ENCODE results near the gene HNRNPH1.

Gene HNRNPH1

DNA sequence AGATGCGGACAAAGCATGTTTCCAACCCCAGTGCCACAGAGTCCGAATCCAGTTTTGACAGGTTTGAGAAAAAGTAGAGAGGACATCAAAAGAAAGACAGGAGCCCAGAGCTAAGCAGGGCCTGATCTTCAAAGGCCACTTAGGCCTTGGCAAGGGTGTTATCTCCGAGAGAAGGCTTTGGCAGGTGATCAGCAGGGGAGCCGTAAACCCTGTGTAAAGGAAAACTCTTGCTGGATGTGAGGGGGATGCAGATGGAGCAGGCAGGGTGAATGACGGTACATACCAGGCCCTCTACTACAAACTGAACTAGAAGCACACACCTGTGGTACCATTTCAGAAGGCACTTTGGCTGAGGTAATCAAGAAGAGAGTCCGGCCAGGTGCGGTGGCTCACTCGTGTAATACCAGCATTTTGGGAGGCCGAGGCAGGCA is 1.4 kb upstream of the HNRNPH1 start:
- no peak for TF ChIP-seq GATA1 (IDR thresholded peaks at IDR 0.05; ENCODE audit: low read depth, low read length)
- TF ChIP-seq POLR2A (IDR thresholded peaks at IDR 0.05; ENCODE audit: low read length), result no peak
- DNase-seq, result no peak

DNA sequence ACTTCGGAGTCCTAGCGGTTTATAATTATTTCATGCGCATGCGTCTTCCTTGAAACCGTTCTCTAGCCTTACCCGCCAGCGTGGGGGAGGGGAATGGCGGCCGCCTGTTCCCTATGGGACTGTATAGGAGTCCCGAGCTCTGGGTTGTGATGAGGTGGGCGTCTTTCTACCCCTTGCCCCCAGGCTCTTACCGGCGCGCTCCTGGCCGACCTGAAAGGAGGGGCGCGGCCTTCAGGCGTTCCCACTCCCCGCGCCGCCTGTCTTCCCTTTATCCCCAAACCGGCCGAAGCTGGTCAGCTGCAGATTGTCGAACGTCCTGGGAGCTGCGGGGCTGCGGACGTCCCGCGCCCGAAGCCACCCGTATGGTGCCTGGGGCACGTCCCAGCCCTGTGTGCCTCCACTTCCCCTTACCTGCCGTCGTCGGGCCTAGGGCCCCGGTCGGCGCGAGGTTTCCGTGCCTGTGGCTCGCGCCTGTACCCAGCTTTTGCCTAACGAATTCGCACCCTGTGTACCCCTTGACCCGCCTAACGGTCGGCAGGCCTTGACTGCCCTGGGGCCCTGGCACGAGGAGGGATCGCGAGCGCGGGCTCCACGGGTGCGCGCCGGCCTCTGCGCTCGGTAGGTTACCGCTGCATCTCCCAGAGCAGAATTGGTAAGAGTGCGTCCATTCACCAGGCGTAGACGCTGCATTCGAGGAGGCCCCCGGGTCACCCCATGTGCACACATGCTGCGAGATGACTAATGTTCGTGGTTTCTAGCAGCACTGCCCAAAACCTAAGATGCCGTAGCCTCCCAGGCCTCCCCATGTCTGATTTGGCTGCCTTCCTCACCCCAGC is 653 bp upstream of the HNRNPH1 start:
- no peak for TF ChIP-seq POLR2A (IDR thresholded peaks at IDR 0.05; ENCODE audit: low read length)
- TF ChIP-seq GATA1 (IDR thresholded peaks at IDR 0.05; ENCODE audit: low read depth, low read length), result no peak
- peak; percentile 76 to 80 for DNase-seq

DNA sequence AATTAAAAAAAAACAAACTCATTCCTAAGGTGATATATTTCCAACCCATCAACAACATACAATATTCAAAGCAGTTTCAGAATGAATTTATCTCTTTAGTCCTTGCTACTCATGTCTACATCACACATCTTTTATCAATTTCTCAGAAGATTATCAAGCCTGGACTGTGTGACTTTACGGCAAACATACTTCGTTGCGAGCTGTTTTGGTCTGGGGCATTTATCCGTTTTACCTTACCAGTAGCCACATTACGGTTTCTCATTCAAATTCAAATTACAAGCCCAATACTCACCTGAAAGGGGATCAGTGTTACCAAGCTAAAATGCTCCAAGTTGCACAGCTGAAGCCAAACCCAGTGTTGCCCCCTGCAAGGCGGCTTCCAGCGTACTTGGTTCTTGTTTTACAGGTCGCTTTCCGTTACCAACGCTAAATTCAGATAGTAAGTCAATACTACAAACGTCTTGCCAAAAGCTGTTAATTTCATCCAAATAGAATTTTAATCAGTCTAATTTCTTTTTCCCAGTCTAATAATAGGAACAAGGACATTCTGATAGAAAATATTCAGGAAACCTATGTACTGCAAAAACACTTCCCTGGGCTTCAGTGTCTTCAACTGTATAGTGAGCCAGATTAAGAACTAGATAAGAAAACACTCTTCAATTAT is 1.8 kb downstream of the HNRNPH1 start:
- peak; percentile 54 to 65 for DNase-seq

DNA sequence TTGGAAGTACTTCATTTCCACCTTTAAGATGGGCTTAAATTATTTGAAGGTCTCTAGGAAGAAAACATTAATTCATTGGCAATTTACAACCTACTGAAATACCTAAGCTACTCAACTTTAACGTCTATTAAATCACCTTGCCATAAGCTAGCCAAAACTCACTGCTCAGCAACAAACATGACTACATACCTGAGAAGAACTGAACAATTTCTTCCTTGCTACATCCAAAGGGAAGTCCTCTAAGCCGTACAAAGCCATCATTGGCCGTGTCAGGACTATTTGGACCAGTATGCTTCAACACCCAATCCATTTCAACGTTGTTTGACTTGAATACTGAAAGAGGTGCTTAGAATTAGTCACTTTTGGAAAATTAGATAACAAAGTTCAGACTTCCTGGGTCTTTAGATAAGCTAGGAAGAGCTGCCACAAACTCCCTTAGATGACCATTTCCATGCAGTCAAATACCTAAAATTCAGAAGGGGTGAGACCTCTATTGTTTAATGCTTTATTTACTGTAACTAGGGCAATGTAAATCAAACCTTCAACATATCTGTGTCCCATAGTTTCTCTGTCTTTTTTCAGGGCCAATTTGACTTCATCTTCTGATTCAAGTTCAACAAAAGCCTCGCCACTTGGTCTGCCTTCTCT is 2.6 kb downstream of the HNRNPH1 start:
- DNase-seq, result peak; percentile 77 to 79
- TF ChIP-seq POLR2A (IDR thresholded peaks at IDR 0.05; ENCODE audit: low read length) (peak; percentile 28), GATA1 (IDR thresholded peaks at IDR 0.05; ENCODE audit: low read depth, low read length) (no peak)

More for the DNA sequence above, 1.8 kb downstream of the HNRNPH1 start:
- no peak for TF ChIP-seq GATA1 (IDR thresholded peaks at IDR 0.05; ENCODE audit: low read depth, low read length)
- no peak for TF ChIP-seq POLR2A (IDR thresholded peaks at IDR 0.05; ENCODE audit: low read length)

DNA sequence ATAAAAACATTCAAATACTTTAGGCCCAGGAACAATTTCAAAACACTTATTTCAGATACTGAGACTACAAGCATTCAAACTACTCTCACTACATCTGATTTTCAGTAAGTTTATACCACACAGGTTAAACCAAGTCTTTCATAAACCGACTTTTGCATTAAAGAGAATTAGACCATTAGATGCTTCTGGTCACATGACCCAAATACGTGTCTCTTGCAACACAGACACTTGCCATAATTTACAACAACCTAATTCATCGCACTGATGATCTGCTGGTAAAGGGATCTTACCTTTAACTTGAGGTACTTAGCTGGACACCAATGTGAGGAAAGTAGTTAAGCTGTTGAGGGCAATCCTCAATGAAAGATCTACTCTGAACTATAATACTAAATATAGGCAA is 3.2 kb downstream of the HNRNPH1 start:
- no peak for TF ChIP-seq POLR2A (IDR thresholded peaks at IDR 0.05; ENCODE audit: low read length)
- no peak for TF ChIP-seq GATA1 (IDR thresholded peaks at IDR 0.05; ENCODE audit: low read depth, low read length)
- DNase-seq, result peak in 1 of 2 experiments; percentile 54

DNA sequence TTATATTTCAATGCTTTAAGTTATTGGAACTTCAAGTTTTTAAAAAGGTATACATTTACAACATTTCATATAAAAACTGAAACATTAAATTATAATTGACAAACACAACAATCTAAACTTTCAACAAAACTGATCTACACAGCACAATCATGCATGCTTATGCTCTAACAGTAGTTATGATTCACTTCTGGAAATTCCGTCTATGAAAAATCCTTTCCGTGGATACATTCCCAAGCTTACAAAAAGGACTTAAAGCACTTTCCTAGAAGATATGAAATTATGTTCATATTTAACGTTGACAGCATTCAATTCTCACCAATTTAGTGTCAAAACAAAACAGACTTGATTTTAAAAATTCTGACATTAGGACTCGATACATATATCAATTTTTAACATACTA is 3.7 kb downstream of the HNRNPH1 start:
- TF ChIP-seq POLR2A (IDR thresholded peaks at IDR 0.05; ENCODE audit: low read length) (no peak), GATA1 (IDR thresholded peaks at IDR 0.05; ENCODE audit: low read depth, low read length) (no peak)
- DNase-seq, result no peak

DNA sequence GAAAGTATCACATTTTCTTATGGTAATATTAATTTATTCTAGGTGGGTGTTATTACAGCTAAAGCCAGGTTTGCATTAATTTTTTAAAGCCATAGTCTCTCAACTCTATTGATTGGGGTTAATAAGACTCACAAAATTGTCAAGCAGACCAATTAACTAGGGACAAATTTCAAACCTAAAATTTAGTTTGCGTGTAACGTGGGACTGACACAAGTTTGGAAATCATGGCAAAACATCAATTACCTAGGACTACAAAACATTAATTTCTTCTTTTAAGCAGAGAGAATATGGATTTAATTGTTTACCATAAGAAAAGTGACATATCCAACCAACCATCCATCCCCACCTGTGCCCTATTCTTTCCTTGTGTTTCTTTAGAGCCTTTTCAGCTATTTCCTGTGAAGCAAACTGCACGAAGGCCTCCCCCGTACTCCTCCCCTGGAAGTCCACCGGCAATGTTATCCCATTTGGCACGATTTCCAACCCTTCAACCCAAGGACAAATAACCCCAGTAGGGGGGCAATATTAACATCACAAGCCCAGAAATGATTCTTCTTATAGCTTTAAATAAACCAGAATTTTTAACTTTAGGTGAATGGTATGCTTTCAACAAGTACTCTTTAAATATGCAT is 4.4 kb downstream of the HNRNPH1 start:
- no peak for TF ChIP-seq POLR2A (IDR thresholded peaks at IDR 0.05; ENCODE audit: low read length)
- TF ChIP-seq GATA1 (IDR thresholded peaks at IDR 0.05; ENCODE audit: low read depth, low read length), result no peak
- no peak for DNase-seq

DNA sequence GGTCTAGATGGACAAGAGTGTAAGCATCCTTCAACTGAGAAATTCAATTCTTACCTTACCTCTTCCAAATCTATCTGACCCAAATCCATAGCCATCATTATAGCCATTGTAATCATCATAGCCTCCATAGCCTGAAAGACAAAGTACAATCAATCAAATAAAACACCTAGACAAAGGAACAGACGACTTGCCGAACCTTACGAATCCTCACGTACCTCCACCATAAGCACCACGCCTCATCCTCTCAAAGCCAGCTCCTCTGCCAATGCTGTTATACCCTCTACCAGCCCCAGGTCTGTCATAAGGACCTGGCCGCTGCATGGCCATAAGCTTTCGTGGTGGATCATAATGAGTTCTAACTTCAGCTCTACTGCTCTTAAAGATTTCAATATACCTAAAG is 5.5 kb downstream of the HNRNPH1 start:
- TF ChIP-seq POLR2A (IDR thresholded peaks at IDR 0.05; ENCODE audit: low read length), result no peak
- TF ChIP-seq GATA1 (IDR thresholded peaks at IDR 0.05; ENCODE audit: low read depth, low read length), result no peak

DNA sequence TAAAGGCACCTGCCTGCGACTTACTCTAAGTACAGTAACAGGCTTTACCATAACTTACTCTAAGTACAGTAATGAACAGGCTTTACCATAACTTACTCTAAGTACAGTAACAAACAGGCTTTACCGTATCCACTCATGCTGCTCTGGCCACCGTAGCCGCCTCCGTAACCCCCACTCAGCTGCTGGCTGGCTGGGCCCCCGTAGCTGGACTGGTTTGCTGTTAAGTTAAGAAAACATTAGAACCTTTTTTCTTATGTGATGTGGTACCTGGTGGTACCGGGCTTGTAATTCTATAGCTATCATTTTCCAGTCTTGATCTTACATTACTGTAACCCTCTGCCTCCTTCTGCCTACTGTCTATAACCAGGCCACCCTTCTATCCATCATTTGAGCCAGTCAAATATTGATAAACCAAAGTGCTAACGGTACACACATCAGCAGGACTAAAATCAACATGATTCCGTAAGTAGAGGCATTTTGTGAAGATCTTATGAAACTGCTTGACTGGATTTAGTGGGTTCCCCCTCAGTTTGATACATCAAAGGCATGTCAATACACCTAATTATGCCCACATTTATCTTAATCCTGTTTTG is 7.4 kb downstream of the HNRNPH1 start:
- DNase-seq, result no peak

More for the DNA sequence above, 5.5 kb downstream of the HNRNPH1 start:
- no peak for DNase-seq

DNA sequence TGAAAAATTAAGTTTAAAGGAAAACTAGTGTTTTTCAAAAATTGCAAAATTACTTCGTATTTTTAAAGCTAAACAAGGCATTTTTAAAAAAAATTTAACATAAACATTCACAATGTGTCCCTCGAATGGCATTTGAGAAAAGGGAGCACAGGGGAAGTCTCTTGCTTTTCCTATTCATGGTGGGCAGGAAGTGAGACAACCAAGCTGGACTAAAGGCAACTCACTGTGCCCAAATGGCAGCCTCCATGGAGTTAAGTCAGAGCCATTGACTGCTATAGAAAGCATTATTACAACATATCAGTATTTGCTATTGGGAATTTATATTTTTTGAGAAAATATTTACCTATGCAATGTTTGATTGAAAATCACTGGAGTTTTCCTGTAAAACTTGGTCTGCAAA is 8.3 kb downstream of the HNRNPH1 start:
- TF ChIP-seq POLR2A (IDR thresholded peaks at IDR 0.05; ENCODE audit: low read length), result no peak
- no peak for TF ChIP-seq GATA1 (IDR thresholded peaks at IDR 0.05; ENCODE audit: low read depth, low read length)
- DNase-seq, result no peak

More for the DNA sequence above, 7.4 kb downstream of the HNRNPH1 start:
- TF ChIP-seq GATA1 (IDR thresholded peaks at IDR 0.05; ENCODE audit: low read depth, low read length) (no peak), POLR2A (IDR thresholded peaks at IDR 0.05; ENCODE audit: low read length) (no peak)

DNA sequence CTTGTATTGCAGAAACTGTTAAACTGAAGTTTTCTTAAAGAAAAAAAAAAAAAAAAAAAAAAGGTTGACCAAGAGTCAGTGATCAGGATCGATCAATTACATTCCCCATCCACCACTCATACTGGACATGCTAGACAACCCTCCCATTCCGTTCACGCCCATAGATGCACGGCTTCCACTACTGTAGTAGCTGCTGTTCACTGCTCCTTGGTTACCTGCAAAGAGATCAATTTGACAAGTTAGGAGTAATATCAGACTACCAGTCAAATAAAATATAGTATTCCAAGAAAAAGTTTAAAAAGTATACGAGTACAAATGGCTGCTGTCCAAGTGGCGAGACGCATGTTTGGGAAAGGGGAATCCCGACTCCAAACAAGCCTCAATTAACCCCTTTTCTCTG is 8.7 kb downstream of the HNRNPH1 start:
- no peak for DNase-seq
- TF ChIP-seq GATA1 (IDR thresholded peaks at IDR 0.05; ENCODE audit: low read depth, low read length) (no peak), POLR2A (IDR thresholded peaks at IDR 0.05; ENCODE audit: low read length) (no peak)

DNA sequence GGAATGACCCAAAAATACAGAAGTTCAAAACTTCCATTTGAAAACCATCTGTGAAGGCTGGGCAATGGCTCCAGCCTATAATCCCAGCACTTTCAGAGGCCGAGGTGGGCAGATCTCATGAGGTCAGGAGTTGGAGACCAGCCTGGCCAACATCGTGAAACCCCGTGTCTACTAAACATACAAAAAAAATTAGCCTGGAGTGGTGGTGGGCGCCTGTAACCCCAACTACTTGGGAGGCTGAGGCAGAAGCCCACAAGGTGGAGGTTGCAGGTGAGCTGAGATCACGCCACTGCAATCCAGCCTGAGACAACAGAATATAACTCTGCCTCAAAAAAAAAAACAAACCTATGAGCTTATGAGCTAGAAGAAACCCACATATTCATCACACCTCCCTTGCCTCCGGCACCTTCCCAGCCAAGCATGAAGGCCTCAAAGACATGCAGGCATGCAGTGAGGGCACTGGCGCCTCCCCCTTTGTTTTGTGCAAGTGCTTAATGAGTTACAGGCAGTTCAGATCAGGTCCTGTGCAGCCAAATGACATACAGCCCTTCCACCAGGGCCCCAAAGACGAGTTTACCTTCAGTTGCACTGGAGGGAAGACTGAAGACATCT is 9.9 kb downstream of the HNRNPH1 start:
- TF ChIP-seq GATA1 (IDR thresholded peaks at IDR 0.05; ENCODE audit: low read depth, low read length) (no peak), POLR2A (IDR thresholded peaks at IDR 0.05; ENCODE audit: low read length) (no peak)
- DNase-seq, result no peak

Measured in erythroblast (primary cell).